Adrenal gland (tissue), 12 donors: ENCODE measurements around the gene PIMREG. TPM values are rescaled to one million over a fixed set of nuclear protein-coding genes. Genes with fewer than 3 reads are reported as not detected.
A peak's percentile ranks its signal among the peaks of the same experiment; 100 is the strongest.

ENCODE experiments used
- DNase-seq, 7 donors: peaks; one replicate each; pipeline ENCODE4 v3.0.0-alpha.2; 2019 to 2020
- H3K27ac ChIP-seq, 5 donors: fragments of 200-600 bp; sonication (generic) in 4 of 5; 1 replicate in 3 of 5; 2 replicates in 2 of 5; pipeline versions ENCODE4 v1.5.1 to v1.8.0; 2016 to 2020; ENCODE audit warnings: mild to moderate bottlenecking in 1 of 5
- H3K27me3 ChIP-seq: fragments of 200-600 bp; 2 replicates; pipeline ENCODE4 v1.8.0; 2021
- H3K36me3 ChIP-seq, 2 donors: fragments of 200-600 bp; replicated peaks in 1 of 2; 1 replicate in 1 of 2; 2 replicates in 1 of 2; pipeline versions ENCODE4 v1.5.1 to v1.8.0; 2018 to 2022
- H3K4me1 ChIP-seq, 2 donors: fragments of 200-600 bp; replicated peaks in 1 of 2; 1 replicate in 1 of 2; 2 replicates in 1 of 2; pipeline versions ENCODE4 v1.5.1 to v1.8.0; 2018 to 2021
- H3K4me3 ChIP-seq, 4 donors: fragments of 200-600 bp; sonication (generic) in 3 of 4; one replicate each; pipeline ENCODE4 v1.5.1; 2016 to 2018
- H3K9me3 ChIP-seq, 3 donors: fragments of 200-600 bp; sonication (generic) in 1 of 3; replicated peaks in 1 of 3; 1 replicate in 2 of 3; 2 replicates in 1 of 3; pipeline versions ENCODE4 v1.5.1 to v1.8.0; 2016 to 2021
- POLR2A ChIP-seq, 2 donors: fragments of 450-650 bp; IDR thresholded peaks; one replicate each; pipeline ENCODE4 v1.6.1; 2017; ENCODE audit warnings: antibody characterized with exemption in 2 of 2, mild to moderate bottlenecking in 2 of 2, moderate library complexity in 1 of 2
- WGBS, 4 donors: extraction: QIAGEN DNeasy Blood & Tissue Kit in 2 of 4; methylation state at CpG; one replicate each; pipeline versions ENCODE4 v1.1.5 to v1.1.7; 2013 to 2017; 5-methylcytosine and 5-hydroxymethylcytosine counted together
- intact Hi-C, 2 donors: fragments of 100-400 bp; cut with DNase I; formaldehyde crosslinking; loops; one replicate each; pipeline versions ENCODE4 v1.14.1 to v1.15.0; 2022 to 2023
- polyA plus RNA-seq, 3 donors: library from polyadenylated mRNA; stranded (reverse); fragments of 200-250 nt in 2 of 3; fragments of 350-450 nt in 1 of 3; fragmentation: Illumina TruSeq in 1 of 3; extraction: RNeasy Lipid Tissue Mini Kit (QIAGEN cat#74804) in 1 of 3; gene quantifications; one replicate each; pipeline ENCODE4 v1.2.3, GENCODE V29; 2013 to 2014
- total RNA-seq, 9 donors: library from RNA; depleted of rRNA in 4 of 9; stranded (reverse); fragments of >200 nt in 4 of 9; fragments of 120-200 nt in 1 of 9; fragmentation: NEBNext Ultra II Directional in 1 of 9; extraction: Animal tissue kit (Norgen Biotek cat#: 25700) in 1 of 9; gene quantifications; one replicate each; pipeline versions ENCODE4 v1.1.0 to v1.2.4, GENCODE V29; 2013 to 2023
- TF ChIP-seq, protein P1 (sequence below), 6 experiments: fragments of 450-650 bp in 4 of 6; fragments of 200-600 bp in 2 of 6; sonication (generic) in 1 of 6; IDR thresholded peaks; 1 replicate in 5 of 6; 2 replicates in 1 of 6; pipeline versions ENCODE4 v1.5.1 to v1.8.0; 2016 to 2021; ENCODE audit warnings: antibody characterized with exemption in 6 of 6, mild to moderate bottlenecking in 2 of 6, moderate library complexity in 1 of 6
- donor health status: healthy with polysubstance abuse.
- donor health status: Bipolar disorder and iron deficiency.
- donor health status: DM: yes; HTN: yes; CAD: no.
- donor health status: DM: no; HTN: no; CAD: no.
- donor health status: DM: no; HTN: no; CAD: no.
- donor health status: DM: yes; HTN: yes; CAD: no.

PIMREG gene
- total and polyA plus RNA-seq, 12 donors = 0.72 to 8.4 (median 2.5) TPM

DNA sequence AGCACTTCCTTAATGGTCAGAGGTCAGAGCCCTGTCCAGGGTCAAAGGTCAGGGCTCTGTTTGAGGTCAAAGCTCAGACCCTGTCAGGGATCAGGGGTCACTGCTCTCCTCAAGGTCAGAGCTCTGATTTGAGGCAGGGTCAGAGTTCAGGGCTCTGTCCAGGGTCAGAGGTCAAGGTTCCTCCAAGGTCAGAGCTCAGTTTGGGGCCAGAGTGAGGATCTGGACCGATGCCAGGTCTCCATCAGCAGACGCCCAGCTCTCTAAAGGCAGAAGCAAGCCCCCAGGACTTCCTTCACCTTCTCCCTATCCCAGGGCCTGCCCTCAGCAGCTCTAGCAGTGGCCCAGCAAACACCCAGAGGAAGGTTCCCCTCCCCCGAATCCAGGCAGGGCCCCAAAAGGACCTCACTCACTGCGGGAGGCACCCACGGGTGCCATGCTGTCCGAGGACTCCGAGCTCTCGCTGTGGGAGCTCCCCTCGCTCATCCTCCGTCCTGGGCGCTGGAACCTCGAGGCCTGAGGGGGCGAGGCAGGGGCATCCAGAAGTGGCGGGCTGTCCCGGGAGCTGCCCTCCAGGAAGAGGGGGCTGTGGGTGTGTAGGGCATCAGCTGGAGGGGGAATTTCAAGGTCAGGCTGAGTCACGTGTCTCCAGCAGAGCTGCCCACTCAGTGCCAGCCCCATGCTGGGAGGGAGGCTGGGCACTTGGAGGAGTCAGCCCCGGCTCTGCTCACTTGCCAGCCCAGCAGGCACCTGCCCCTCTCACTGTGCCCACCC, 26.7 kb downstream of the PIMREG start:
- TF ChIP-seq, protein P1, sequence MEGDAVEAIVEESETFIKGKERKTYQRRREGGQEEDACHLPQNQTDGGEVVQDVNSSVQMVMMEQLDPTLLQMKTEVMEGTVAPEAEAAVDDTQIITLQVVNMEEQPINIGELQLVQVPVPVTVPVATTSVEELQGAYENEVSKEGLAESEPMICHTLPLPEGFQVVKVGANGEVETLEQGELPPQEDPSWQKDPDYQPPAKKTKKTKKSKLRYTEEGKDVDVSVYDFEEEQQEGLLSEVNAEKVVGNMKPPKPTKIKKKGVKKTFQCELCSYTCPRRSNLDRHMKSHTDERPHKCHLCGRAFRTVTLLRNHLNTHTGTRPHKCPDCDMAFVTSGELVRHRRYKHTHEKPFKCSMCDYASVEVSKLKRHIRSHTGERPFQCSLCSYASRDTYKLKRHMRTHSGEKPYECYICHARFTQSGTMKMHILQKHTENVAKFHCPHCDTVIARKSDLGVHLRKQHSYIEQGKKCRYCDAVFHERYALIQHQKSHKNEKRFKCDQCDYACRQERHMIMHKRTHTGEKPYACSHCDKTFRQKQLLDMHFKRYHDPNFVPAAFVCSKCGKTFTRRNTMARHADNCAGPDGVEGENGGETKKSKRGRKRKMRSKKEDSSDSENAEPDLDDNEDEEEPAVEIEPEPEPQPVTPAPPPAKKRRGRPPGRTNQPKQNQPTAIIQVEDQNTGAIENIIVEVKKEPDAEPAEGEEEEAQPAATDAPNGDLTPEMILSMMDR (IDR thresholded peaks at IDR 0.05) = no peak
- no peak for TF ChIP-seq POLR2A (IDR thresholded peaks at IDR 0.05)
- Histone ChIP-seq H3K9me3 (no peaks in the 10 kb centered on the region), H3K36me3 (no peaks in the 10 kb centered on the region), H3K4me3 (no peak overlapping the region), H3K4me1 (peaks cover 0 to 17% of the 10 kb centered on the region in 2 donors), H3K27ac (peak overlapping the region in 1 of 5 donors; percentile 1), H3K27me3 (no peaks in the 10 kb centered on the region)
- intact Hi-C loops = loop anchor here in 1 of 2 donors (10.0 kb wide), 2 partner anchors 84 to 164 kb away; partner anchors contain the start of gene PITPNM3
- WGBS, 4 donors = 81 to 85% (median 84%) methylated on average over 10 to 17 of the region's 17 CpGs
- DNase-seq = no peak

DNA sequence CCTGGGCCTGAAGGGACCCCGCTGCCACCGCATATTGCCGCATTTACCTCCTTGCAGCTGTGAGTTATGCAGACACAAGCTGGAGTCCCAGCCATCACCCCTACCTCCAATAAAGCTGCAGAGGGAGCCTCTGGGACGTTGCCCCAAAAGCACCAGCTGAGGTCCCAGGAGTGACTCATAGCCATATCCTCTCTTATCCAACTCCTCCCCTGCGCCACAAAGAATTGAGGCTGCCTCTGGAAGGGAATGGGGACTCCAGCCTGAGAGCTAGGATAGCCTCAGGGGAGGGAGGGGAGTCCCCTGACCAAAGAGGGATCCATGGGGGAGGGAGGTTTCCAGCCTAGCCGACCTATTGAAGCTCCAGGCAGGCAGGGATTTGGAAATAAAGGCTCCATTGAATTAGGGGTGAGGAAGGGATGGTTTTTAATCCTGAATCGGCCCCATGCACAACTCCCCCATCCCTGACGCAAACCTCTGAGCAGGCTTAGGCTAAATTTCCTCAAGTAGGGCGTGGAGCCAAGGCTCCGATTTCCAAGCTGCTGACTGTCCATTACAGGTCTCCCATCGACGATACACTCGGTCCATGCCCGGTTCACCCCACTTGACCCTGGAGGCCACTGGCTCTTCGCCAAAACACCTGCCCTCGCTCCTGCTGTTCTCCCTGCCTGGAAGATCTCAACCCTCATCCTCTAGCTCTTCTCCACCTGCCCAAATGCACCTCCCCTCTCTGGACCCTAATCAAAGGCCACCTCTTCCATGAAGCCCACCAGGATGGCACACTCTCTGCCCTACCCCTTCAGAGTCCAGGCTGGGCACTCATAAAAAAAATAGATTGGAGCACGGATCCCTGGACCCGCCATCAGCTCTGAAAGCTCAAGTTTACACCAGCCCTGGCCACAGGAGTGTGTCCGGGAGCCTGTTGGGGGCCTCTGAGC, 27.5 kb downstream of the PIMREG start:
- 63 to 78% (median 68%) methylated on average over 13 to 19 of the region's 19 CpGs for WGBS, 4 donors
- intact Hi-C loops = loop anchor here in 1 of 2 donors (10.0 kb wide), 2 partner anchors 83 to 163 kb away; partner anchors contain the start of gene PITPNM3
- Histone ChIP-seq H3K27me3 (no peaks in the 10 kb centered on the region), H3K4me1 (peaks cover 0 to 23% of the 10 kb centered on the region in 2 donors), H3K27ac (peak overlapping the region in 1 of 5 donors; percentile 1), H3K4me3 (no peak overlapping the region), H3K36me3 (no peaks in the 10 kb centered on the region), H3K9me3 (no peaks in the 10 kb centered on the region)
- TF ChIP-seq, protein P1 (IDR thresholded peaks at IDR 0.05) = no peak
- no peak for TF ChIP-seq POLR2A (IDR thresholded peaks at IDR 0.05)
- DNase-seq = peak in 5 of 7 donors; percentile 46 to 64 (median 59)

DNA sequence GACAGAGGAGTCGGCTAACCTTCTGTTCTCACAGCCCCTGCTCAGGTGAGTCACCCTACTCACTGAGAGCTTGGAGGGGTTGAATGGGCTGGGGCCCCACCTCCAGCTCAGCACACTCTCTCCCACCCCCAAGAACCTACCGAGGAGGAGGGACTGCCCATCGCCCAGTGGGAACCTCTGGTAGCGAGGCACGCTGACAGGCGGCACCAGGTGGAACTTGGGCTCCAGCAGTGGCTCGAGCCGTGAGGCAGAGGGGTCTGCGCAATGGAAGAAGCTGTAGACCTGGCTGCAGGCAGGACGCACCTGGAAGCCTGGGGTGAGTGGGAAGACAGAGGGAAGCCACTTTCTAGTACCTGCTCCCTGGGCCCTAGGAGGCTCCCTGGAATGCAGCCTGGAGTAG, 28.3 kb downstream of the PIMREG start:
- Histone ChIP-seq H3K4me1 (peaks cover 0 to 23% of the 10 kb centered on the region in 2 donors), H3K4me3 (no peak overlapping the region), H3K27me3 (no peaks in the 10 kb centered on the region), H3K27ac (no peak overlapping the region), H3K36me3 (no peaks in the 10 kb centered on the region), H3K9me3 (no peaks in the 10 kb centered on the region)
- TF ChIP-seq, protein P1 (IDR thresholded peaks at IDR 0.05) = no peak
- no peak for TF ChIP-seq POLR2A (IDR thresholded peaks at IDR 0.05)
- DNase-seq = no peak
- intact Hi-C loops = loop anchor here in 1 of 2 donors (10.0 kb wide), 2 partner anchors 82 to 162 kb away; partner anchors contain the start of gene PITPNM3
- WGBS, 4 donors = 87 to 93% (median 90%) methylated on average over 8 to 10 of the region's 10 CpGs
